Measurements from ENCODE around the gene ENAH. TPM values are rescaled to one million over a fixed set of nuclear protein-coding genes. Genes with fewer than 3 reads are reported as not detected.
A peak's percentile ranks its signal among the peaks of the same experiment; 100 is the strongest.
"Not testable (repeated sequence)": the region's sequence is repeated elsewhere in the genome, so short reads cannot be mapped to it uniquely, and the experiment has no call there.

ENAH gene
- total RNA-seq, 1 donor from 2014 or later = 73.5 TPM

GRCh38 chr1:225486856-225487255 lies 166.1 kb downstream of the ENAH start:
- DNase-seq = no peak

- DNase-seq = no peak
Measured at GRCh38 chr1:225485991-225486530, 166.9 kb downstream of the ENAH start.

GRCh38 chr1:225485226-225485625 lies 167.7 kb downstream of the ENAH start:
- no peak for DNase-seq

GRCh38 chr1:225484657-225485214 lies 168.2 kb downstream of the ENAH start:
- no peak for DNase-seq

GRCh38 chr1:225483818-225484656 lies 168.9 kb downstream of the ENAH start:
- no peak for DNase-seq

- DNase-seq = no peak
Measured at GRCh38 chr1:225482421-225482950, 170.4 kb downstream of the ENAH start.

- DNase-seq = no peak
Measured at GRCh38 chr1:225481738-225482137, 171.2 kb downstream of the ENAH start.

- no peak for DNase-seq
Measured at GRCh38 chr1:225480825-225481434, 172.0 kb downstream of the ENAH start.

GRCh38 chr1:225479996-225480720 lies 172.8 kb downstream of the ENAH start:
- DNase-seq = no peak

GRCh38 chr1:225479341-225479740 lies 173.6 kb downstream of the ENAH start:
- no peak for DNase-seq

- no peak for DNase-seq
Measured at GRCh38 chr1:225477296-225477911, 175.5 kb downstream of the ENAH start.

GRCh38 chr1:225476538-225476988 lies 176.4 kb downstream of the ENAH start:
- DNase-seq = no peak

- DNase-seq = no peak
Measured at GRCh38 chr1:225476100-225476511, 176.8 kb downstream of the ENAH start.

- peak; percentile 34 for DNase-seq
Measured at GRCh38 chr1:225474986-225475820, 177.7 kb downstream of the ENAH start.

GRCh38 chr1:225474439-225474985 lies 178.4 kb downstream of the ENAH start:
- DNase-seq = no peak

- DNase-seq = not testable (repeated sequence)
Measured at GRCh38 chr1:225473676-225474438, 179.1 kb downstream of the ENAH start.

- not testable (repeated sequence) for DNase-seq
Measured at GRCh38 chr1:225473266-225473665, 179.7 kb downstream of the ENAH start.

- DNase-seq = no peak
Measured at GRCh38 chr1:225471453-225472301, 181.2 kb downstream of the ENAH start.

GRCh38 chr1:225471109-225471452 lies 181.8 kb downstream of the ENAH start:
- no peak for DNase-seq

Measured in occipital lobe (tissue), 2 donors.